GM19324 (cell line): Measurements from ENCODE around the gene ADGRD1.

ENCODE experiments used
- ATAC-seq: cut with Tn5 transposase; IDR thresholded peaks from one replicate; pipeline ENCODE4 v1.9.1; 2021; ENCODE audit warnings: mild to moderate bottlenecking, moderate library complexity; ENCODE audit not compliant: unreplicated experiment, low FRiP score

ADGRD1 gene

GRCh38 chr12:131050463-131051154 lies 96.9 kb downstream of the ADGRD1 start:
- no peak for ATAC-seq

GRCh38 chr12:131051155-131051473 lies 97.4 kb downstream of the ADGRD1 start:
- ATAC-seq: no peak

GRCh38 chr12:131052063-131052781 lies 98.5 kb downstream of the ADGRD1 start:
- ATAC-seq: no peak

- no peak for ATAC-seq
Measured at GRCh38 chr12:131052929-131053328, 99.2 kb downstream of the ADGRD1 start.

- ATAC-seq: no peak
Measured at GRCh38 chr12:131053567-131053966, 99.9 kb downstream of the ADGRD1 start.

GRCh38 chr12:131054345-131055092 lies 100.8 kb downstream of the ADGRD1 start:
- no peak for ATAC-seq

- ATAC-seq: no peak
Measured at GRCh38 chr12:131055093-131055465, 101.4 kb downstream of the ADGRD1 start.

GRCh38 chr12:131055596-131056233 lies 102.0 kb downstream of the ADGRD1 start:
- no peak for ATAC-seq

GRCh38 chr12:131056626-131057025 lies 102.9 kb downstream of the ADGRD1 start:
- ATAC-seq: no peak

GRCh38 chr12:131057211-131057721 lies 103.6 kb downstream of the ADGRD1 start:
- ATAC-seq: no peak

- no peak for ATAC-seq
Measured at GRCh38 chr12:131057722-131058515, 104.2 kb downstream of the ADGRD1 start.

- ATAC-seq: no peak
Measured at GRCh38 chr12:131058700-131059099, 105.0 kb downstream of the ADGRD1 start.

- no peak for ATAC-seq
Measured at GRCh38 chr12:131060011-131060703, 106.5 kb downstream of the ADGRD1 start.

- ATAC-seq: no peak
Measured at GRCh38 chr12:131061041-131061806, 107.5 kb downstream of the ADGRD1 start.

- no peak for ATAC-seq
Measured at GRCh38 chr12:131063413-131063812, 109.7 kb downstream of the ADGRD1 start.

GRCh38 chr12:131063960-131064359 lies 110.3 kb downstream of the ADGRD1 start:
- ATAC-seq: no peak

- no peak for ATAC-seq
Measured at GRCh38 chr12:131065279-131065678, 111.6 kb downstream of the ADGRD1 start.

- no peak for ATAC-seq
Measured at GRCh38 chr12:131065801-131066200, 112.1 kb downstream of the ADGRD1 start.
